Lower lobe of right lung (tissue), 2 donors: ENCODE measurements around the gene TIMM13. TPM values are rescaled to one million over a fixed set of nuclear protein-coding genes. Genes with fewer than 3 reads are reported as not detected.
"Not testable (repeated sequence)": the region's sequence is repeated elsewhere in the genome, so short reads cannot be mapped to it uniquely, and the experiment has no call there.

Experiments used
- ATAC-seq, 2 donors: fragments of 200-7000 bp; cut with Tn5 transposase; one replicate each; pipeline ENCODE4 v1.9.1; 2020 to 2022; ENCODE audit warnings: mild to moderate bottlenecking in 2 of 2, moderate library complexity in 2 of 2
- DNase-seq: peaks from one replicate; pipeline ENCODE4 v3.0.0-alpha.2; 2020
- H3K27ac ChIP-seq: fragments of 200-600 bp; one replicate; pipeline ENCODE4 v1.8.0; 2022
- H3K27me3 ChIP-seq: fragments of 200-600 bp; one replicate; pipeline ENCODE4 v1.8.0; 2022; ENCODE audit warnings: low read depth
- H3K36me3 ChIP-seq: fragments of 200-600 bp; one replicate; pipeline ENCODE4 v1.8.0; 2022; ENCODE audit warnings: mild to moderate bottlenecking
- H3K4me1 ChIP-seq: fragments of 200-600 bp; one replicate; pipeline ENCODE4 v1.8.0; 2022
- H3K4me3 ChIP-seq: fragments of 200-600 bp; one replicate; pipeline ENCODE4 v1.8.0; 2022; ENCODE audit warnings: mild to moderate bottlenecking
- H3K9me3 ChIP-seq: fragments of 200-600 bp; one replicate; pipeline ENCODE4 v1.8.0; 2022
- CTCF ChIP-seq: fragments of 200-600 bp; IDR thresholded peaks from one replicate; pipeline ENCODE4 v1.8.0; 2022; ENCODE audit warnings: antibody characterized with exemption, mild to moderate bottlenecking
- intact Hi-C: fragments of 100-400 bp; cut with DNase I; formaldehyde crosslinking; loops from one replicate; pipeline ENCODE4 v1.11.0; 2022
- total RNA-seq: library from RNA; stranded (reverse); fragmentation: NEBNext Ultra II Directional; extraction: Animal tissue kit (Norgen Biotek cat#: 25700); gene quantifications from one replicate; pipeline ENCODE4 v1.2.1, GENCODE V29; 2021
- donor health status: DM: no; HTN: yes; CAD: no; lungs with severe emphysema.

Gene TIMM13
- total RNA-seq, 1 donor from 2014 or later: 53.3 TPM

- ATAC-seq (no peak), DNase-seq (no peak)
- no peaks in the 10 kb centered on the region for H3K36me3 ChIP-seq
- intact Hi-C loops: no loop called here
- no peak for TF ChIP-seq CTCF
- no peak overlapping the region for H3K4me3 ChIP-seq
- no peaks in the 10 kb centered on the region for H3K27me3 ChIP-seq
- no peaks in the 10 kb centered on the region for H3K4me1 ChIP-seq
- H3K27ac ChIP-seq: no peak overlapping the region
- H3K9me3 ChIP-seq: no peaks in the 10 kb centered on the region
These were observed 28.6 kb downstream of the TIMM13 start for GRCh38 chr19:2398735-2399305.

- intact Hi-C loops, H3K4me3 ChIP-seq, H3K4me1 ChIP-seq, DNase-seq, H3K27me3 ChIP-seq, H3K27ac ChIP-seq, H3K9me3 ChIP-seq, ATAC-seq, H3K36me3 ChIP-seq: not testable (repeated sequence)
These were observed 30.2 kb downstream of the TIMM13 start for GRCh38 chr19:2397173-2397572.

GRCh38 chr19:2395293-2395829 is 32.0 kb downstream of the TIMM13 start:
- ATAC-seq, DNase-seq, H3K27ac ChIP-seq, H3K9me3 ChIP-seq, H3K4me3 ChIP-seq, H3K4me1 ChIP-seq, H3K36me3 ChIP-seq, H3K27me3 ChIP-seq, intact Hi-C loops: not testable (repeated sequence)

GRCh38 chr19:2394442-2395292 is 32.7 kb downstream of the TIMM13 start:
- DNase-seq (no peak), ATAC-seq (peak; percentile 51 to 54)
- Histone ChIP-seq H3K27ac (no peak overlapping the region), H3K4me1 (no peaks in the 10 kb centered on the region), H3K36me3 (no peaks in the 10 kb centered on the region), H3K4me3 (no peak overlapping the region), H3K27me3 (no peaks in the 10 kb centered on the region), H3K9me3 (no peaks in the 10 kb centered on the region)
- intact Hi-C loops: no loop called here
- no peak for TF ChIP-seq CTCF

- Histone ChIP-seq H3K4me3 (no peak overlapping the region), H3K27me3 (no peaks in the 10 kb centered on the region), H3K9me3 (no peaks in the 10 kb centered on the region), H3K4me1 (no peaks in the 10 kb centered on the region), H3K36me3 (no peaks in the 10 kb centered on the region), H3K27ac (no peak overlapping the region)
- DNase-seq (no peak), ATAC-seq (peak in 1 of 2 donors; percentile 13)
- no peak for TF ChIP-seq CTCF
- intact Hi-C loops: no loop called here
These were observed 33.3 kb downstream of the TIMM13 start for GRCh38 chr19:2394054-2394441.

GRCh38 chr19:2392899-2393298 is 34.5 kb downstream of the TIMM13 start:
- H3K4me1 ChIP-seq, ATAC-seq, H3K36me3 ChIP-seq, H3K4me3 ChIP-seq, intact Hi-C loops, H3K9me3 ChIP-seq, DNase-seq, H3K27ac ChIP-seq, H3K27me3 ChIP-seq: not testable (repeated sequence)

GRCh38 chr19:2392366-2392765 is 35.0 kb downstream of the TIMM13 start:
- ATAC-seq (no peak), DNase-seq (no peak)
- H3K4me3 ChIP-seq: no peak overlapping the region
- TF ChIP-seq CTCF: no peak
- intact Hi-C loops: no loop called here
- H3K4me1 ChIP-seq: no peaks in the 10 kb centered on the region
- no peaks in the 10 kb centered on the region for H3K36me3 ChIP-seq
- H3K9me3 ChIP-seq: no peaks in the 10 kb centered on the region
- no peaks in the 10 kb centered on the region for H3K27me3 ChIP-seq
- no peak overlapping the region for H3K27ac ChIP-seq
